K562 (cell line): Measurements from ENCODE around the gene IFNA21.

Experiments
- CHD4 ChIP-seq: fragments of 200-600 bp; sonication (generic); IDR thresholded peaks from 3 replicates; pipeline ENCODE4 v1.6.1; 2012; ENCODE audit warnings: low read depth, mild to moderate bottlenecking, mixed read lengths, low read length, inconsistent platforms; ENCODE audit not compliant: insufficient read depth, insufficient replicate concordance, poor library complexity, severe bottlenecking
- CUX1 ChIP-seq: fragments of 200-800 bp; sonication (Bioruptor generic); IDR thresholded peaks from 2 replicates; pipeline ENCODE4 v1.6.1; 2016; ENCODE audit warnings: missing genetic modification characterization, missing compliant biosample characterization
- DEAF1 ChIP-seq: fragments of 450-650 bp; formaldehyde crosslinking; IDR thresholded peaks from 2 replicates; pipeline ENCODE4 v1.4.0; 2020; ENCODE audit warnings: mild to moderate bottlenecking, moderate library complexity
- EHMT2 ChIP-seq: fragments of 450-650 bp; IDR thresholded peaks from 2 replicates; pipeline ENCODE4 v1.6.1; 2018; ENCODE audit warnings: antibody characterized with exemption
- HBP1 ChIP-seq: fragments of 450-650 bp; formaldehyde crosslinking; IDR thresholded peaks from 2 replicates; pipeline ENCODE4 v1.4.0; 2022; ENCODE audit warnings: missing genetic modification characterization
- MEF2D ChIP-seq: conservative IDR thresholded peaks from 2 replicates; pipeline ENCODE4 v1.6.1; 2016; ENCODE audit warnings: low read depth, missing genetic modification characterization, missing compliant biosample characterization
- POLR2AphosphoS5 ChIP-seq: IDR thresholded peaks from 2 replicates; pipeline ENCODE4 v1.6.1; 2011; ENCODE audit warnings: mild to moderate bottlenecking, low read depth, low read length, moderate library complexity; ENCODE audit not compliant: control insufficient read depth, insufficient read depth
- SP2 ChIP-seq: IDR thresholded peaks from 2 replicates; pipeline ENCODE4 v1.6.1; 2011; ENCODE audit warnings: mild to moderate bottlenecking, low read depth, low read length, moderate library complexity; ENCODE audit not compliant: poor library complexity, severe bottlenecking; ENCODE audit errors: extremely low read depth
- STAT5A ChIP-seq: IDR thresholded peaks from 2 replicates; pipeline ENCODE4 v1.6.1; 2012; ENCODE audit warnings: low read length, inconsistent platforms, borderline replicate concordance
- TCF15 ChIP-seq: fragments of 250-450 bp; sonication (Bioruptor Pico); IDR thresholded peaks from 2 replicates; pipeline ENCODE4 v1.8.0; 2022; ENCODE audit warnings: moderate library complexity, mild to moderate bottlenecking, inconsistent platforms
- TEAD4 ChIP-seq, 2 experiments: sonication (generic) in 1 of 2; formaldehyde crosslinking in 1 of 2; IDR thresholded peaks; 2 replicates each; pipeline versions ENCODE4 v1.6.1 to v1.8.0; 2012 to 2022; ENCODE audit warnings: borderline replicate concordance in 1 of 2, inconsistent platforms in 1 of 2, low read length in 1 of 2, mild to moderate bottlenecking in 1 of 2, missing genetic modification reagents in 1 of 2
- ZNF224 ChIP-seq: sonication (generic); formaldehyde crosslinking; IDR thresholded peaks from 2 replicates; pipeline ENCODE4 v1.8.0; 2022; ENCODE audit warnings: mild to moderate bottlenecking, missing genetic modification reagents

- no peak for TF ChIP-seq SP2
- no peak for TF ChIP-seq DEAF1
- no peak for TF ChIP-seq CUX1 (CRISPR knock-in tag)
- no peak for TF ChIP-seq ZNF224 (CRISPR knock-in tag)
- no peak for TF ChIP-seq MEF2D
- TF ChIP-seq STAT5A = no peak
- TF ChIP-seq EHMT2 = no peak
- TF ChIP-seq HBP1 (CRISPR knock-in tag) = no peak
- no peak for TF ChIP-seq CHD4
- no peak for TF ChIP-seq POLR2AphosphoS5
- no peak for TF ChIP-seq TEAD4 (IDR thresholded peaks at IDR 0.05; ENCODE audit: low read length)
- TF ChIP-seq TEAD4 (CRISPR knock-in tag; IDR thresholded peaks at IDR 0.05; ENCODE audit: borderline replicate concordance) = no peak
- no peak for TF ChIP-seq TCF15 (CRISPR knock-in tag)
These were observed 30.7 kb downstream of the IFNA21 start for GRCh38 chr9:21135736-21136135.
